HEK293T (cell line): ENCODE results near the gene FBXO34.
"Not testable (repeated sequence)": the region's sequence is repeated elsewhere in the genome, so short reads cannot be mapped to it uniquely, and the experiment has no call there.

Experiments used
- CTCF ChIA-PET: fragments of 350-600 bp; formaldehyde crosslinking; extraction: SDS; loops from one replicate; lab custom pipeline; 2021; ENCODE audit warnings: antibody characterized with exemption, inconsistent platforms; lab: Yijun Ruan, JAX
- POLR2A ChIA-PET: fragments of 350-600 bp; formaldehyde crosslinking; extraction: SDS; loops from one replicate; lab custom pipeline; 2020; ENCODE audit warnings: antibody characterized with exemption, inconsistent platforms; lab: Yijun Ruan, JAX
- DNase-seq: peaks from one replicate; pipeline ENCODE4 v3.0.0; 2012; ENCODE audit warnings: mixed read lengths; ENCODE audit errors: extremely low spot score
- ARNT ChIP-seq: fragments of 450-650 bp; IDR thresholded peaks from 2 replicates; pipeline ENCODE4 v1.6.1; 2017; ENCODE audit warnings: mild to moderate bottlenecking
- BHLHE40 ChIP-seq: fragments of 450-650 bp; IDR thresholded peaks from 2 replicates; pipeline ENCODE4 v1.6.1; 2016; ENCODE audit warnings: mild to moderate bottlenecking, moderate library complexity, borderline replicate concordance
- CTBP1 ChIP-seq: fragments of 450-650 bp; IDR thresholded peaks from 2 replicates; pipeline ENCODE4 v1.6.1; 2016; ENCODE audit warnings: borderline replicate concordance
- ELF4 ChIP-seq: fragments of 450-650 bp; IDR thresholded peaks from 2 replicates; pipeline ENCODE4 v1.6.1; 2017; ENCODE audit warnings: antibody characterized with exemption
- FOXA1 ChIP-seq: fragments of 450-650 bp; IDR thresholded peaks from 2 replicates; pipeline ENCODE4 v1.6.1; 2016; ENCODE audit warnings: mild to moderate bottlenecking
- FOXK2 ChIP-seq: fragments of 450-650 bp; IDR thresholded peaks from 2 replicates; pipeline ENCODE4 v1.6.1; 2016; ENCODE audit warnings: mild to moderate bottlenecking
- FOXM1 ChIP-seq: fragments of 450-650 bp; IDR thresholded peaks from 2 replicates; pipeline ENCODE4 v1.6.1; 2017; ENCODE audit warnings: mild to moderate bottlenecking, borderline replicate concordance
- HDGF ChIP-seq: fragments of 450-650 bp; IDR thresholded peaks from 2 replicates; pipeline ENCODE4 v1.6.1; 2017; ENCODE audit warnings: antibody characterized with exemption, borderline replicate concordance
- L3MBTL2 ChIP-seq: fragments of 450-650 bp; conservative IDR thresholded peaks from 2 replicates; pipeline ENCODE4 v1.6.1; 2016; ENCODE audit warnings: mild to moderate bottlenecking
- LEF1 ChIP-seq: fragments of 450-650 bp; IDR thresholded peaks from 2 replicates; pipeline ENCODE4 v1.6.1; 2017; ENCODE audit warnings: mild to moderate bottlenecking, borderline replicate concordance
- NFRKB ChIP-seq: fragments of 450-650 bp; IDR thresholded peaks from 2 replicates; pipeline ENCODE4 v1.6.1; 2016; ENCODE audit warnings: mild to moderate bottlenecking, moderate library complexity
- SP1 ChIP-seq: fragments of 450-650 bp; IDR thresholded peaks from 2 replicates; pipeline ENCODE4 v1.6.1; 2017
- SUZ12 ChIP-seq: fragments of 450-650 bp; IDR thresholded peaks from 2 replicates; pipeline ENCODE4 v1.6.1; 2016; ENCODE audit warnings: mild to moderate bottlenecking
- TARDBP ChIP-seq: fragments of 450-650 bp; IDR thresholded peaks from 2 replicates; pipeline ENCODE4 v1.6.1; 2016
- ZNF384 ChIP-seq: fragments of 450-650 bp; IDR thresholded peaks from 2 replicates; pipeline ENCODE4 v1.6.1; 2016
- TF ChIP-seq, protein P1 (sequence below): fragments of 450-650 bp; IDR thresholded peaks from 2 replicates; pipeline ENCODE4 v1.6.1; 2016

FBXO34 gene

DNA sequence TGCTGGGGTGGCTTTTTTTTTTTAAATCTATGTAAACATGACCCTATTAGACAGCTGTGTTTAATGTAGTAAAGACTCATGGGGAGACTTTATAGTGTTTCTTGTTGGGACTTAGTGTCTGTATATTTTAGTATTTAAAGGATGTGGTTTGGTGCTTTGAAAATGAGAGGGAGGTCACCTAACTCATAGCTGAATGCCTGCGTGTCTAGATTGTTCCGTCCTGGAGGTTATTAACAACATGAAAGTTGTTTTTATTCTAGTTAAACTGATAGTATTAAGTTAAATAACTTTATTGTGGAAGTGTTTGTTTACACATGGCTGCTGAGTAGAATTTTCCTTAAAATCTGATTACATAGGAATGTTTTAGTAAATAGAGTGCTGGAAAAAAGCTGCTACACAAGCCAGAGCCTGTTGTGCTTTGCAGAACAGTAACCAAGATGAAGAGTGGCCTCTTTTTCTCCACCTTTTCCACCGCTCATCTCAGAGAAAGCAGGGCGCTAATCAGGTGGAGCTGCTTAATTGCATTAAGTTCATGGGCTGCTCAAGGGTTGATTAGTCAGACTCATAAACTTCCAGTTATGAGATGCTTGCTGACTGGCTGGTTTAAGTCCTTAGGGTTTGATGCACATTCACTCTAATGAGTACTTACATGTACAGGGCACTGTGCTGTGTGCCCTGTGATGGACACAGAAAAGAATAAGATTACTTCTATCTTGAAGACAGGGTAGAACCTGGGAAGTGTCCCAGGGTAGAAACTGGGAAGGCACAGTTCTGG lies 62.7 kb downstream of the FBXO34 start:
- no peak for DNase-seq
- POLR2A ChIA-PET, result no interaction called here
- TF ChIP-seq ELF4 (no peak), BHLHE40 (no peak), ZNF384 (no peak), LEF1 (no peak), FOXA1 (no peak), L3MBTL2 (no peak), FOXM1 (no peak)
- TF ChIP-seq, protein P1, sequence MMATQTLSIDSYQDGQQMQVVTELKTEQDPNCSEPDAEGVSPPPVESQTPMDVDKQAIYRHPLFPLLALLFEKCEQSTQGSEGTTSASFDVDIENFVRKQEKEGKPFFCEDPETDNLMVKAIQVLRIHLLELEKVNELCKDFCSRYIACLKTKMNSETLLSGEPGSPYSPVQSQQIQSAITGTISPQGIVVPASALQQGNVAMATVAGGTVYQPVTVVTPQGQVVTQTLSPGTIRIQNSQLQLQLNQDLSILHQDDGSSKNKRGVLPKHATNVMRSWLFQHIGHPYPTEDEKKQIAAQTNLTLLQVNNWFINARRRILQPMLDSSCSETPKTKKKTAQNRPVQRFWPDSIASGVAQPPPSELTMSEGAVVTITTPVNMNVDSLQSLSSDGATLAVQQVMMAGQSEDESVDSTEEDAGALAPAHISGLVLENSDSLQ, result no peak
- CTCF ChIA-PET, result interaction anchor here (0.6 to 1.9 kb wide), 3 partner anchors 19 to 311 kb away, joined by 4 to 8 read pairs (median 7); no protein-coding TSS in a partner anchor

DNA sequence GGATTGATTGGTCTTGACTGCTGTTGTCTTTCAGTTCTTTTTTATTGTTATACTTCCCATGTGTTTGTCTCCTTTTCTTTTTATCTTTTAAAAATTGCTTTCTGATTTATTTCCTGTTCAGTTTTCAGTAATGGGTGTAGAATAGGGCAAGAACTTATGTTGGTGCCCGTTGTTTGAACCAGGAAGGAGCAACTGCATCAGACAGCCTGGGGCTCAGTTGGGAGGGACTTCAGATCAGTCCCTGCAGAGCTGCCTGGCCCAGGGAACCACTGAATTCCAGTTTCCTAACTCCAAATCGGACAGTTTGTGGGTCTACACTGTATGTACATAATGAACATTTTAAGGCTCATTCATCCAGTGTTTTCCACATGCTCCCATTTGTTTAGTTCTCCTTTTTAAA lies 64.9 kb downstream of the FBXO34 start:
- POLR2A ChIA-PET, result no interaction called here
- no peak for TF ChIP-seq LEF1
- TF ChIP-seq CTBP1, result no peak
- TF ChIP-seq NFRKB, result no peak
- TF ChIP-seq L3MBTL2, result no peak
- no peak for TF ChIP-seq HDGF
- CTCF ChIA-PET, result no interaction called here
- no peak for DNase-seq

DNA sequence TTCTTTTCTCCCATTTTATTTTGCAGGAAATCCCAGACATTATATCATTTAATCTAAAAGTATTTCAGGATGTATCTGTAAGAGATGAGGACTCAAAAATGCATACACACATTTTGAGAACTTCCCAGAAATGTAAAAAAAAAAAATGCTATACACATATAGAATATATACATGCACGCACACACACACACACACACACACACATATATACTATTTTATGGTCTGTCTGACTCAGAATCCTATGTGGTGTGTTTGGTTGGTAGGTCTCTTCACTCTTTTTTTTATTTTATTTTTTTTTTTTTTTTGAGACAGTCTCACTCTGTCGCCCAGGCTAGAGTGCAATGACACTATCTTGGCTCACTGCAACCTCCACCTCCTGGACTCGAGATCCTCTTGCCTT lies 65.5 kb downstream of the FBXO34 start:
- ChIA-PET POLR2A (no interaction called here), CTCF (no interaction called here)

DNA sequence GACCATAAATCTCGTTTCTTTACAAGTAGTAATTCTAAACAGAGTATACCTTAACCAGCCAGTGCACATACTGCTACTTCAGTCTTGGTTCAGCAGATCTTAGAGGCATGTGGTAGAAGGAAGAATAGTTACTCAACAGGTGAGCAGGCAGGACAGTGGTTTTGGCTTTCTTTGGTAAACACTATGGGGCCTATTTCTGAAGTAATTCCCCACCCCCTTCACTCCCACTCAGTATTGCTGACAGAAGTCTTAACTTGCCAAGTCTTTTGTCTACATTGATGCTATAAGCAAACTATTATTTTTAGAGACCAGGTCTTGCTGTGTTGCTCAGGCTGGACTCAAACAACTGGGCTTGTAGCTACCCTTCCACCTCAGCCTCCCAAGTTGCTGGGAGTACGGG lies 68.5 kb downstream of the FBXO34 start:
- no peak for DNase-seq
- POLR2A ChIA-PET, result no interaction called here
- TF ChIP-seq FOXA1 (no peak), SUZ12 (no peak)
- CTCF ChIA-PET, result interaction anchor here (0.7 to 0.8 kb wide), 2 partner anchors 15 to 69 kb away, joined by 3 read pairs; no protein-coding TSS in a partner anchor

More for the DNA sequence above, 65.5 kb downstream of the FBXO34 start:
- no peak for TF ChIP-seq SUZ12
- DNase-seq, result no peak

DNA sequence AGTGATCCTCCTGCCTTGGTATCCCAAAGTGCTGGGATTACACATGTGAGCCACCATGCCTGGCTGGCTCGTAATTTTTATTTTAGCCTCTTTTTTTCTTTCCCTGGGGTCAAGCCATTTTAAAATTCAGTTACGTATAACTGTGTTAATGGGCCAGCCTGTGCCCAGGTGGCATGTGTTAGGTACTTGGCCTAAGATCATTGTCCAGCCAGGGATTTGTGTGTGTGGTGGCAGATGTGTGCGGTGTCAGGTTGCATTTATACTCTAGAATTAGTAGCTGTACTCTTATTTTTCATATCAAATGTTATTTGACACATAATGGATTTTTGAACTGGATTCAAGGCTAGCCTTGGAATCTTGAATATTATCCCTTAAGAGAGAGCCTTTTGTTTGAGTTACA lies 69.3 kb downstream of the FBXO34 start:
- ChIA-PET POLR2A (no interaction called here), CTCF (interaction anchor here (0.8 kb wide), 1 partner anchor 15 kb away, joined by 3 read pairs; no protein-coding TSS in a partner anchor)
- TF ChIP-seq SP1, result no peak
- no peak for TF ChIP-seq ELF4
- TF ChIP-seq TARDBP, result no peak
- TF ChIP-seq CTBP1, result no peak
- no peak for TF ChIP-seq ARNT
- DNase-seq, result no peak

DNA sequence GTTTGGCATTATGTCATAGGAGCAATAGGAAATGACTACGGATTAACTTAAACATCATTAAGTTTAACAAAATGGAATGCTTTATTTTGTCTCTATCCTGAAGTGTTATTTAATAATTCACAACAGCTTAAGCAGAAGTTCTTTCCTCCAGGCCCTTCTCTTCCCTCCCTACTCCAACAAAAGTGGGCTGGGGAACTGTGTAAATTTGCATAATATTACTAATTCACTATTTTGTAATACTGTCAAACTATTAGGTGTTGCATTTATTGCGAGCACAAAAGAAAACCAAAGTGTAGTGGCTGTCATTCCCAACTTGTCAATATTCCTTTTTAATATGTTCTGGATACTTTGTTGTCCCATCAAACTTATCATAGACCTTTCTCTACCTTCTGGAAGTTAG lies 70.6 kb downstream of the FBXO34 start:
- ChIA-PET POLR2A (no interaction called here), CTCF (no interaction called here)
- TF ChIP-seq ZNF384, result no peak
- no peak for TF ChIP-seq ELF4
- TF ChIP-seq, protein P1, result no peak
- no peak for TF ChIP-seq FOXA1
- TF ChIP-seq FOXM1, result no peak
- no peak for TF ChIP-seq LEF1
- TF ChIP-seq L3MBTL2, result no peak
- no peak for TF ChIP-seq SUZ12
- no peak for TF ChIP-seq FOXK2
- TF ChIP-seq NFRKB, result no peak
- no peak for TF ChIP-seq CTBP1
- DNase-seq, result no peak

DNA sequence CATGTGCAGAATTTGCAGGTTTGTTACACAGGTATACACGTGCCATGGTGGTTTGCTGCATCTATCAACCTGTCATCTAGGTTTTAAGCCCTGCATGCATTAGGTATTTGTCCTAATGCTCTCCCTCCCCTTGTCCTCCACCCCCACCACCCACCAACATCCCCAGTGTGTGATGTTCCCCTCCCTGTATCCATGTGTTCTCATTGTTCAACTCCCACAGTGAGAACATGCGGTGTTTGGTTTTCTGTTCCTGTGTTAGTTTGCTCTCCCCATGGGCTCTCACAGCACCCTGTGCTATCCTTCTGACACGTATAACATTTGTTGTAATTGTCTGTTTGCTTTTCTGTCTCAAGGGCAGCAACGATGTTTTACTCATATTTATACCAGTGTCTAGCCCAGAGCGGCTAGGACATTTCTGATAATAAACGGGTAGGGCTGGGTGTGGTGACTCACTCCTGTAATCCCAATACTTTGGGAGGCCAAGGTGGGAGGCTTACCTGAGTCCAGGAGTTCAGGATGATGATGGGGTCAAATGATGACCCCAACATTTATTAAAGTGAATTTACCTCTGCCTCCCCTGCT lies 73.5 kb downstream of the FBXO34 start:
- CTCF ChIA-PET, POLR2A ChIA-PET, DNase-seq: not testable (repeated sequence)

DNA sequence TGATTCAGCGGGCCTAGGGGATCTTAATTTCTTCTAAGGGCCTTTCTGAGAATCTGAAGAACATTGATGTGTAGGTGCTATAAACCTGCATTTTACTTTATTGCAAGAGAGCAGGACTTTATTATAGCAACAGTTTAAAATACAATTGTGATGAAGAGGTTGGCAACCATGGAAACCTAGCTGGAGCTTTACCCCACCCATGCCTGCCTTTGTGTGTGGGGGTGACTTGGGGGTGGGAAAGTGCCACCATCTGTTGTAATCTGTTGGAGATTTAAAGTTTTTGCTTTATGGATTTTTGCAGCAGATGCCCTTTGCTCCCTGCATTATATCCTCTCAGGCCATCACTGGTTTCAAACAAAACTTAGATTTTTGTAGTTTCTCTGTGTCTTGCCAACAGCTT lies 75.8 kb downstream of the FBXO34 start:
- TF ChIP-seq TARDBP (no peak), L3MBTL2 (no peak), FOXA1 (no peak), NFRKB (no peak), ARNT (no peak), HDGF (no peak), ZNF384 (no peak)
- ChIA-PET POLR2A (interaction anchor here (1.4 kb wide), 1 partner anchor 134 kb away, joined by 3 read pairs; no protein-coding TSS in a partner anchor), CTCF (interaction anchor here (1.5 kb wide), 1 partner anchor 7 kb away, joined by 8 read pairs; no protein-coding TSS in a partner anchor)
- DNase-seq, result no peak
